Endothelial cell of umbilical vein (primary cell): Measurements from ENCODE around the gene MRPL4. TPM values are rescaled to one million over a fixed set of nuclear protein-coding genes. Genes with fewer than 3 reads are reported as not detected.
A peak's percentile ranks its signal among the peaks of the same experiment; 100 is the strongest.

Experiments
- BruUV-seq: library from RNA; stranded (reverse); fragments of 400-500 nt; replicated peaks from 2 replicates; lab custom pipeline; 2021; lab: Mats Ljungman, UMichigan
- CTCF ChIA-PET: fragments of 300-600, 350-600 bp; sonication (Branson Sonifier 250); formaldehyde crosslinking; loops from one replicate; lab custom pipeline; 2021; ENCODE audit warnings: antibody characterized with exemption, inconsistent platforms; lab: Charles Lee
- POLR2A ChIA-PET: fragments of 300-600, 350-600 bp; sonication (Branson Sonifier 250); formaldehyde crosslinking; loops from one replicate; lab custom pipeline; 2021; ENCODE audit warnings: antibody characterized with exemption, inconsistent platforms; lab: Charles Lee
- DNase-seq: peaks from one replicate; pipeline ENCODE4 v3.0.0-alpha.2; 2011; ENCODE audit warnings: low read depth, low spot score
- FAIRE-seq: peaks from 2 replicates; lab custom pipeline; 2011; peaks lifted over from hg19 to GRCh38; lab: Jason Lieb, UNC
- H2AFZ ChIP-seq: 2 replicates; pipeline ENCODE4 v1.6.0; 2012; ENCODE audit warnings: low read depth, low read length, control low read depth, inconsistent platforms
- H3K27ac ChIP-seq: 2 replicates; pipeline ENCODE4 v1.5.1; 2011; ENCODE audit warnings: low read depth, mild to moderate bottlenecking, control low read depth, low read length, moderate library complexity; ENCODE audit not compliant: insufficient read depth
- H3K27me3 ChIP-seq, 2 experiments: 2 replicates each; pipeline versions ENCODE4 v1.6.0 to v1.6.1; 2011; ENCODE audit warnings: low read length in 2 of 2, mixed read lengths in 1 of 2; ENCODE audit not compliant: control insufficient read depth in 2 of 2, insufficient read depth in 2 of 2
- H3K36me3 ChIP-seq, 2 experiments: 2 replicates in 1 of 2; 3 replicates in 1 of 2; pipeline ENCODE4 v1.5.1; 2011; ENCODE audit warnings: low read length in 2 of 2, mild to moderate bottlenecking in 1 of 2, moderate library complexity in 1 of 2; ENCODE audit not compliant: control insufficient read depth in 2 of 2, insufficient read depth in 2 of 2; ENCODE audit errors: extremely low read depth in 1 of 2
- H3K4me1 ChIP-seq: 3 replicates; pipeline ENCODE4 v1.5.1; 2011; ENCODE audit warnings: mild to moderate bottlenecking, low read length; ENCODE audit not compliant: control insufficient read depth, insufficient read depth; ENCODE audit errors: extremely low read depth
- H3K4me2 ChIP-seq: 2 replicates; pipeline ENCODE4 v1.6.1; 2011; ENCODE audit warnings: low read length, control low read depth, mixed read lengths; ENCODE audit not compliant: insufficient read depth
- H3K4me3 ChIP-seq, 3 experiments: fragments of 200-600 bp in 1 of 3; sonication (generic), shearing (Covaris generic) in 1 of 3; replicated peaks in 1 of 3; 2 replicates each; pipeline ENCODE4 v1.5.1; 2011 to 2016; ENCODE audit warnings: control low read depth in 3 of 3, low read length in 3 of 3, mild to moderate bottlenecking in 2 of 3, inconsistent platforms in 1 of 3, low read depth in 1 of 3, moderate library complexity in 1 of 3; ENCODE audit not compliant: insufficient read depth in 1 of 3
- H3K79me2 ChIP-seq: 2 replicates; pipeline ENCODE4 v1.6.0; 2012; ENCODE audit warnings: low read length, inconsistent platforms; ENCODE audit not compliant: control insufficient read depth, insufficient read depth
- H3K9ac ChIP-seq: replicated peaks from 2 replicates; pipeline ENCODE3; 2011; ENCODE audit warnings: low read length, control low read depth; ENCODE audit not compliant: insufficient read depth; ENCODE audit errors: extremely low read depth
- H3K9me1 ChIP-seq: replicated peaks from 3 replicates; pipeline ENCODE4 v1.6.0; 2011; ENCODE audit warnings: mild to moderate bottlenecking, low read length; ENCODE audit not compliant: control insufficient read depth, insufficient read depth; ENCODE audit errors: extremely low read depth
- H3K9me3 ChIP-seq: replicated peaks from 2 replicates; pipeline ENCODE4 v1.5.1; 2012; ENCODE audit warnings: low read length, inconsistent platforms; ENCODE audit not compliant: control insufficient read depth, insufficient read depth
- H4K20me1 ChIP-seq: replicated peaks from 2 replicates; pipeline ENCODE3; 2011; ENCODE audit warnings: mild to moderate bottlenecking, low read length; ENCODE audit not compliant: control insufficient read depth, insufficient read depth; ENCODE audit errors: extremely low read depth
- CTCF ChIP-seq, 2 donors: IDR thresholded peaks; 1 replicate in 1 of 2; 2 replicates in 1 of 2; pipeline ENCODE4 v1.5.1; 2011; ENCODE audit warnings: low read length in 2 of 2, mild to moderate bottlenecking in 2 of 2, moderate library complexity in 2 of 2, control low read depth in 1 of 2, inconsistent platforms in 1 of 2, low read depth in 1 of 2; ENCODE audit not compliant: insufficient read depth in 1 of 2; ENCODE audit errors: extremely low read depth in 1 of 2
- EZH2 ChIP-seq: IDR thresholded peaks from 2 replicates; pipeline ENCODE4 v1.6.1; 2012; ENCODE audit warnings: borderline replicate concordance, low read depth, mild to moderate bottlenecking, moderate library complexity, low read length, inconsistent platforms; ENCODE audit not compliant: severe bottlenecking
- FOS ChIP-seq: IDR thresholded peaks from 2 replicates; pipeline ENCODE4 v1.6.1; 2011; ENCODE audit warnings: mild to moderate bottlenecking, low read length, moderate library complexity, borderline replicate concordance; ENCODE audit not compliant: insufficient read depth
- GATA2 ChIP-seq: IDR thresholded peaks from 2 replicates; pipeline ENCODE4 v1.7.0; 2011; ENCODE audit warnings: low read depth, mild to moderate bottlenecking, moderate library complexity, mixed read lengths, low read length; ENCODE audit not compliant: insufficient read length, insufficient read depth
- JUN ChIP-seq: IDR thresholded peaks from 2 replicates; pipeline ENCODE4 v1.6.1; 2011; ENCODE audit warnings: borderline replicate concordance, low read depth; ENCODE audit not compliant: insufficient read length, insufficient read depth
- MAX ChIP-seq: IDR thresholded peaks from 2 replicates; pipeline ENCODE4 v1.6.1; 2011; ENCODE audit not compliant: insufficient read depth, insufficient read length
- MYC ChIP-seq: IDR thresholded peaks from one replicate; pipeline ENCODE4 v1.6.1; 2011; ENCODE audit warnings: mild to moderate bottlenecking, low read depth, low read length
- POLR2A ChIP-seq: IDR thresholded peaks from 2 replicates; pipeline ENCODE4 v1.6.1; 2012; ENCODE audit warnings: low read depth, mild to moderate bottlenecking, control low read depth, low read length
- POLR2AphosphoS5 ChIP-seq: IDR thresholded peaks from 2 replicates; pipeline ENCODE4 v1.6.1; 2012; ENCODE audit warnings: low read depth, mild to moderate bottlenecking, control low read depth, low read length, moderate library complexity; ENCODE audit not compliant: insufficient read depth
- dilution Hi-C: fragments of 300-500 bp; cut with MboI; formaldehyde crosslinking; loops from one replicate; pipeline ENCODE4 v1.15.0; 2019; ENCODE audit warnings: low sequenced_read_pairs; ENCODE audit not compliant: extremely low pct_ligation_motif_present
- intact Hi-C: fragments of 100-400 bp; cut with micrococcal nuclease; formaldehyde crosslinking; loops from one replicate; pipeline ENCODE4 v1.10.0; 2022
- polyA plus RNA-seq, 4 experiments: library from polyadenylated mRNA; depleted of rRNA in 3 of 4; stranded (reverse) in 3 of 4; unstranded in 1 of 4; fragments of >200 nt; gene quantifications; 2 replicates each; pipeline versions ENCODE4 v1.2.1 to v1.2.3, GENCODE V29; 2011 to 2012; ENCODE audit warnings: missing spikeins in 1 of 4
- total RNA-seq: library from RNA; stranded (reverse); gene quantifications from 2 replicates; pipeline ENCODE4 v1.2.3, GENCODE V29; 2021

MRPL4 gene
- total and polyA plus RNA-seq, 2 donors (not counting 3 experiments of a cell fraction or from before 2014, with no cell fraction given): 70.4 to 118 TPM

GRCh38 chr19:10290876-10291553, 39.0 kb downstream of the MRPL4 start:
- dilution Hi-C loops (no loop called here), intact Hi-C loops (loop anchor here (2.0 kb wide), 1 partner anchor 44 kb away; no protein-coding TSS in a partner anchor)
- no peaks in the 10 kb centered on the region for H3K9me3 ChIP-seq
- H3K4me2 ChIP-seq: peak overlapping the region; percentile 43
- no peaks in the 10 kb centered on the region for H3K9me1 ChIP-seq
- POLR2A ChIA-PET: interaction anchor here (2.2 kb wide), 1 partner anchor 20 kb away, joined by 15 read pairs; the partner anchor contains the start of gene ICAM1
- no peaks in the 10 kb centered on the region for H3K79me2 ChIP-seq
- CTCF ChIA-PET: interaction anchor here (0.6 to 3.2 kb wide), 10 partner anchors 14 to 108 kb away, joined by 3 to 18 read pairs (median 4); partner anchors contain the start of genes ICAM1 and RAVER1
- peak overlapping the region in 2 of 3 experiments; percentile 10 to 20 for H3K4me3 ChIP-seq
- FAIRE-seq (peak; percentile 68), DNase-seq (no peak)
- H4K20me1 ChIP-seq: no peaks in the 10 kb centered on the region
- peaks cover 53 to 68% of the 10 kb centered on the region in 2 experiments for H3K27me3 ChIP-seq
- no peaks in the 10 kb centered on the region for H3K36me3 ChIP-seq
- H2AFZ ChIP-seq: peak overlapping the region; percentile 6
- no TSS peak for BruUV-seq
- H3K27ac ChIP-seq: no peak overlapping the region
- peaks cover 29% of the 10 kb centered on the region for H3K4me1 ChIP-seq
- H3K9ac ChIP-seq: no peak overlapping the region
- TF ChIP-seq EZH2 (peak; percentile 14), POLR2A (no peak)

GRCh38 chr19:10291554-10292205, 39.7 kb downstream of the MRPL4 start:
- ChIA-PET CTCF (interaction anchor here (0.6 to 3.2 kb wide), 11 partner anchors 13 to 108 kb away, joined by 3 to 18 read pairs (median 4); partner anchors contain the start of genes ICAM1 and RAVER1), POLR2A (interaction anchor here (2.2 kb wide), 1 partner anchor 21 kb away, joined by 15 read pairs; the partner anchor contains the start of gene ICAM1)
- intact Hi-C loops (loop anchor here (2.0 kb wide), 1 partner anchor 43 kb away; no protein-coding TSS in a partner anchor), dilution Hi-C loops (no loop called here)
- peaks cover 28% of the 10 kb centered on the region for H3K4me1 ChIP-seq
- H3K9me1 ChIP-seq: no peaks in the 10 kb centered on the region
- peak overlapping the region in 2 of 3 experiments; percentile 10 to 20 for H3K4me3 ChIP-seq
- no peak for DNase-seq
- peaks cover 54 to 71% of the 10 kb centered on the region in 2 experiments for H3K27me3 ChIP-seq
- no peak overlapping the region for H3K9ac ChIP-seq
- peak overlapping the region; percentile 6 for H2AFZ ChIP-seq
- H3K9me3 ChIP-seq: no peaks in the 10 kb centered on the region
- H3K36me3 ChIP-seq: no peaks in the 10 kb centered on the region
- FAIRE-seq: no peak
- peak overlapping the region; percentile 43 for H3K4me2 ChIP-seq
- TF ChIP-seq FOS: no peak
- TF ChIP-seq JUN: no peak
- TF ChIP-seq CTCF (IDR thresholded peaks at IDR 0.05; ENCODE audit: extremely low read depth in 1 of 2, insufficient read depth in 1 of 2, low read depth in 1 of 2, low read length in 2 of 2): no peak
- TF ChIP-seq EZH2: peak; percentile 17
- TF ChIP-seq GATA2: no peak
- TF ChIP-seq MYC: no peak
- no peak for TF ChIP-seq POLR2AphosphoS5
- no peak for TF ChIP-seq MAX
- H3K79me2 ChIP-seq: no peaks in the 10 kb centered on the region
- BruUV-seq: no TSS peak
- no peak overlapping the region for H3K27ac ChIP-seq
- no peaks in the 10 kb centered on the region for H4K20me1 ChIP-seq
